HepG2 (cell line): ENCODE results near the gene CABLES2. TPM values are rescaled to one million over a fixed set of nuclear protein-coding genes. Genes with fewer than 3 reads are reported as not detected.

Experiments used
- CSRNP1 ChIP-seq: sonication (generic); formaldehyde crosslinking; IDR thresholded peaks from 2 replicates; pipeline ENCODE4 v1.8.1; 2023; ENCODE audit warnings: mild to moderate bottlenecking, missing genetic modification reagents
- FOXM1 ChIP-seq: sonication (generic); formaldehyde crosslinking; IDR thresholded peaks from 2 replicates; pipeline ENCODE4 v1.5.0; 2020; ENCODE audit warnings: missing genetic modification reagents
- NFKBIZ ChIP-seq: IDR thresholded peaks from 2 replicates; pipeline ENCODE4 v1.6.1; 2018; ENCODE audit warnings: missing genetic modification reagents, missing compliant biosample characterization
- PLSCR1 ChIP-seq: sonication (generic); formaldehyde crosslinking; IDR thresholded peaks from 2 replicates; pipeline ENCODE4 v1.5.0; 2020; ENCODE audit warnings: missing genetic modification reagents, mild to moderate bottlenecking, borderline replicate concordance
- PREB ChIP-seq: sonication (generic); formaldehyde crosslinking; IDR thresholded peaks from 2 replicates; pipeline ENCODE4 v1.4.0; 2020; ENCODE audit warnings: missing genetic modification reagents
- RARG ChIP-seq: sonication (generic); formaldehyde crosslinking; IDR thresholded peaks from 2 replicates; pipeline ENCODE4 v1.4.0; 2020; ENCODE audit warnings: low read depth, mild to moderate bottlenecking, missing genetic modification reagents
- SMARCC2 ChIP-seq: fragments of 450-650 bp; IDR thresholded peaks from 2 replicates; pipeline ENCODE4 v1.6.1; 2017; ENCODE audit warnings: antibody characterized with exemption, mild to moderate bottlenecking
- TFDP1 ChIP-seq: IDR thresholded peaks from 2 replicates; pipeline ENCODE4 v1.6.1; 2016; ENCODE audit warnings: missing compliant biosample characterization, missing genetic modification reagents, borderline replicate concordance
- ZFY ChIP-seq: sonication (generic); formaldehyde crosslinking; IDR thresholded peaks from 2 replicates; pipeline ENCODE4 v1.4.0; 2020; ENCODE audit warnings: missing genetic modification reagents
- ZNF253 ChIP-seq: sonication (generic); formaldehyde crosslinking; IDR thresholded peaks from 2 replicates; pipeline ENCODE4 v1.8.0; 2022; ENCODE audit warnings: mild to moderate bottlenecking, missing genetic modification reagents, borderline replicate concordance
- ZNF703 ChIP-seq: sonication (generic); formaldehyde crosslinking; IDR thresholded peaks from 2 replicates; pipeline ENCODE4 v1.5.1; 2020; ENCODE audit warnings: missing genetic modification reagents, mild to moderate bottlenecking, moderate library complexity, borderline replicate concordance
- ZNF781 ChIP-seq: sonication (generic); formaldehyde crosslinking; IDR thresholded peaks from 2 replicates; pipeline ENCODE4 v1.5.1; 2020; ENCODE audit warnings: borderline replicate concordance, mild to moderate bottlenecking, missing genetic modification reagents; ENCODE audit errors: not compliant biosample characterization
- ZNF800 ChIP-seq: sonication (generic); formaldehyde crosslinking; IDR thresholded peaks from 2 replicates; pipeline ENCODE4 v1.4.0; 2020; ENCODE audit warnings: missing genetic modification reagents
- polyA plus RNA-seq, 8 experiments: library from polyadenylated mRNA; depleted of rRNA in 3 of 8; stranded (reverse) in 7 of 8; unstranded in 1 of 8; fragments of >200 nt; fragmentation: Illumina TruSeq in 4 of 8; extraction: Trizol in 4 of 8; gene quantifications; 2 replicates each; pipeline versions ENCODE4 v1.2.1 to v1.2.3, GENCODE V29; 2011 to 2016; ENCODE audit warnings: low read depth in 4 of 8, missing spikeins in 1 of 8, mixed read lengths in 1 of 8; ENCODE audit not compliant: insufficient read depth in 1 of 8
- total RNA-seq, 5 experiments: library from RNA; depleted of rRNA; stranded (reverse); fragments of >200 nt; fragmentation: Illumina TruSeq; extraction: Trizol; gene quantifications; 2 replicates each; pipeline ENCODE4 v1.2.3, GENCODE V29; 2016; ENCODE audit warnings: low read depth in 1 of 5
- TF ChIP-seq, protein P1 (sequence below): IDR thresholded peaks from 2 replicates; pipeline ENCODE4 v1.6.1; 2016; ENCODE audit warnings: control low read depth
- TF ChIP-seq, protein P2 (sequence below): sonication (generic); formaldehyde crosslinking; IDR thresholded peaks from 2 replicates; pipeline ENCODE4 v1.5.0; 2020; ENCODE audit warnings: mild to moderate bottlenecking, missing genetic modification reagents

Gene CABLES2
- total and polyA plus RNA-seq, 2 of the 13 experiments (the other 11 are each of a cell fraction or from before 2014, with no cell fraction given) = 5.2 to 9.7 TPM

DNA sequence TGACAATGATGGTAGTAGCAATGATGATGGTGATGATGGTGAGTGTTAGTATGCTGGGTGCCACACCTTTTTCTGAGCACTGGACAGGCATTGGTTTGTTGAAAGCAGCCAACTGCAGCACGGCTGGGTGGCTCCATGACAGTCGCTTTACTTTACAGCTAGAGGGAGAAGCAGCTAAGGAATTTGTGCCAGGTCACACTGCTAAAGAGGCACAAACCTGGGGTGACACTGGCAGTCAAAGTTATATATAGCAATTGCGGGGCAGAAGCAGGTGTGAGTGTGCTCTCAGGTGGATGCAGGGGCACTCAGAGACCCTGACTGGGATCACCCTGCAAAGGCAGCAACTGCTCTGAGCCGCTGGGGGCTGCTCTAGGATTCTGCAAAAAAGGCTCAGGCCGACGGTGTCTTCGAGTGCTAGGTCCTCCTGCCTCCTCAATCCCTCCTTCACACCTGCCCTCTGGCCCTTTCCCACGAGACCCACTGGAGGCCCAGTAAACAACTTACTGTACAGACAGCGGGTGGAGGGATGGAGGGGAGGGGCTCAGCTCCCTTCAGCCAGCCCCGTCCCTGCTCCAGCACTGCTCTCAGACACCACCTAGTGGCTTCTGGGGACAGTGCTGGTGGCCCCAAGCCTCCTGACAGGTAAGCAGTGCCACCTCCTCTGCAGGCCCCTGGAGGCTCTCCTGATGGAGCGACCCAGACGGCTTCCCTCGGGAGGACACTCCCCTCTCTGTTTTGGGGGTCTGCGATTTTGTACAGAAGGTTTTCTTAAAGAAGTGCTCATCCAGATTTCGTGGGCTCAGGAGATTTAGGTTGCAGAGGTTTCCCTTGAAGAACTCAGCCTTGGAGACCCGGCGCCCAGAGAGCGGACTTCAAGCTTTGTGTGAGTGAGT is 24.5 kb downstream of the CABLES2 start (continued):
- TF ChIP-seq CSRNP1 (CRISPR knock-in tag) (no peak), TFDP1 (peak; percentile 44; the same call in 1 of the 2 replicates), ZFY (peak; percentile 75), ZNF703 (CRISPR knock-in tag) (no peak), RARG (CRISPR knock-in tag) (no peak), ZNF800 (CRISPR knock-in tag) (0 out of 2 replicates have a peak, but pooled peaks have one; percentile 54), ZNF253 (CRISPR knock-in tag) (no peak), FOXM1 (0 out of 2 replicates have a peak, but pooled peaks have one; percentile 48), SMARCC2 (no peak), ZNF781 (CRISPR knock-in tag) (peak; percentile 24), NFKBIZ (CRISPR knock-in tag) (0 out of 2 replicates have a peak, but pooled peaks have one; percentile 29), PREB (CRISPR knock-in tag) (no peak), PLSCR1 (no peak)
- TF ChIP-seq, protein P1, sequence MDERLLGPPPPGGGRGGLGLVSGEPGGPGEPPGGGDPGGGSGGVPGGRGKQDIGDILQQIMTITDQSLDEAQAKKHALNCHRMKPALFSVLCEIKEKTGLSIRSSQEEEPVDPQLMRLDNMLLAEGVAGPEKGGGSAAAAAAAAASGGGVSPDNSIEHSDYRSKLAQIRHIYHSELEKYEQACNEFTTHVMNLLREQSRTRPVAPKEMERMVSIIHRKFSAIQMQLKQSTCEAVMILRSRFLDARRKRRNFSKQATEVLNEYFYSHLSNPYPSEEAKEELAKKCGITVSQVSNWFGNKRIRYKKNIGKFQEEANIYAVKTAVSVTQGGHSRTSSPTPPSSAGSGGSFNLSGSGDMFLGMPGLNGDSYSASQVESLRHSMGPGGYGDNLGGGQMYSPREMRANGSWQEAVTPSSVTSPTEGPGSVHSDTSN = 0 out of 2 replicates have a peak, but pooled peaks have one; percentile 38
- TF ChIP-seq, protein P2, sequence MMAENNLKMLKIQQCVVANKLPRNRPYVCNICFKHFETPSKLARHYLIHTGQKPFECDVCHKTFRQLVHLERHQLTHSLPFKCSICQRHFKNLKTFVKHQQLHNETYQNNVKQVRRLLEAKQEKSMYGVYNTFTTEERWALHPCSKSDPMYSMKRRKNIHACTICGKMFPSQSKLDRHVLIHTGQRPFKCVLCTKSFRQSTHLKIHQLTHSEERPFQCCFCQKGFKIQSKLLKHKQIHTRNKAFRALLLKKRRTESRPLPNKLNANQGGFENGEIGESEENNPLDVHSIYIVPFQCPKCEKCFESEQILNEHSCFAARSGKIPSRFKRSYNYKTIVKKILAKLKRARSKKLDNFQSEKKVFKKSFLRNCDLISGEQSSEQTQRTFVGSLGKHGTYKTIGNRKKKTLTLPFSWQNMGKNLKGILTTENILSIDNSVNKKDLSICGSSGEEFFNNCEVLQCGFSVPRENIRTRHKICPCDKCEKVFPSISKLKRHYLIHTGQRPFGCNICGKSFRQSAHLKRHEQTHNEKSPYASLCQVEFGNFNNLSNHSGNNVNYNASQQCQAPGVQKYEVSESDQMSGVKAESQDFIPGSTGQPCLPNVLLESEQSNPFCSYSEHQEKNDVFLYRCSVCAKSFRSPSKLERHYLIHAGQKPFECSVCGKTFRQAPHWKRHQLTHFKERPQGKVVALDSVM = no peak
